HEK293T (cell line): ENCODE measurements around the gene TIMM44.

Experiments used
- CTCF ChIA-PET: fragments of 350-600 bp; formaldehyde crosslinking; extraction: SDS; loops from one replicate; lab custom pipeline; 2021; ENCODE audit warnings: antibody characterized with exemption, inconsistent platforms; lab: Yijun Ruan, JAX
- POLR2A ChIA-PET: fragments of 350-600 bp; formaldehyde crosslinking; extraction: SDS; loops from one replicate; lab custom pipeline; 2020; ENCODE audit warnings: antibody characterized with exemption, inconsistent platforms; lab: Yijun Ruan, JAX
- DNase-seq: peaks from one replicate; pipeline ENCODE4 v3.0.0; 2012; ENCODE audit warnings: mixed read lengths; ENCODE audit errors: extremely low spot score
- ARNT ChIP-seq: fragments of 450-650 bp; IDR thresholded peaks from 2 replicates; pipeline ENCODE4 v1.6.1; 2017; ENCODE audit warnings: mild to moderate bottlenecking
- BHLHE40 ChIP-seq: fragments of 450-650 bp; IDR thresholded peaks from 2 replicates; pipeline ENCODE4 v1.6.1; 2016; ENCODE audit warnings: mild to moderate bottlenecking, moderate library complexity, borderline replicate concordance
- CTBP1 ChIP-seq: fragments of 450-650 bp; IDR thresholded peaks from 2 replicates; pipeline ENCODE4 v1.6.1; 2016; ENCODE audit warnings: borderline replicate concordance
- ELF4 ChIP-seq: fragments of 450-650 bp; IDR thresholded peaks from 2 replicates; pipeline ENCODE4 v1.6.1; 2017; ENCODE audit warnings: antibody characterized with exemption
- FOXA1 ChIP-seq: fragments of 450-650 bp; IDR thresholded peaks from 2 replicates; pipeline ENCODE4 v1.6.1; 2016; ENCODE audit warnings: mild to moderate bottlenecking
- FOXK2 ChIP-seq: fragments of 450-650 bp; IDR thresholded peaks from 2 replicates; pipeline ENCODE4 v1.6.1; 2016; ENCODE audit warnings: mild to moderate bottlenecking
- FOXM1 ChIP-seq: fragments of 450-650 bp; IDR thresholded peaks from 2 replicates; pipeline ENCODE4 v1.6.1; 2017; ENCODE audit warnings: mild to moderate bottlenecking, borderline replicate concordance
- HDGF ChIP-seq: fragments of 450-650 bp; IDR thresholded peaks from 2 replicates; pipeline ENCODE4 v1.6.1; 2017; ENCODE audit warnings: antibody characterized with exemption, borderline replicate concordance
- L3MBTL2 ChIP-seq: fragments of 450-650 bp; conservative IDR thresholded peaks from 2 replicates; pipeline ENCODE4 v1.6.1; 2016; ENCODE audit warnings: mild to moderate bottlenecking
- LEF1 ChIP-seq: fragments of 450-650 bp; IDR thresholded peaks from 2 replicates; pipeline ENCODE4 v1.6.1; 2017; ENCODE audit warnings: mild to moderate bottlenecking, borderline replicate concordance
- NFRKB ChIP-seq: fragments of 450-650 bp; IDR thresholded peaks from 2 replicates; pipeline ENCODE4 v1.6.1; 2016; ENCODE audit warnings: mild to moderate bottlenecking, moderate library complexity
- SP1 ChIP-seq: fragments of 450-650 bp; IDR thresholded peaks from 2 replicates; pipeline ENCODE4 v1.6.1; 2017
- SUZ12 ChIP-seq: fragments of 450-650 bp; IDR thresholded peaks from 2 replicates; pipeline ENCODE4 v1.6.1; 2016; ENCODE audit warnings: mild to moderate bottlenecking
- TARDBP ChIP-seq: fragments of 450-650 bp; IDR thresholded peaks from 2 replicates; pipeline ENCODE4 v1.6.1; 2016
- ZNF384 ChIP-seq: fragments of 450-650 bp; IDR thresholded peaks from 2 replicates; pipeline ENCODE4 v1.6.1; 2016
- TF ChIP-seq, protein P1 (sequence below): fragments of 450-650 bp; IDR thresholded peaks from 2 replicates; pipeline ENCODE4 v1.6.1; 2016

Gene TIMM44

DNA sequence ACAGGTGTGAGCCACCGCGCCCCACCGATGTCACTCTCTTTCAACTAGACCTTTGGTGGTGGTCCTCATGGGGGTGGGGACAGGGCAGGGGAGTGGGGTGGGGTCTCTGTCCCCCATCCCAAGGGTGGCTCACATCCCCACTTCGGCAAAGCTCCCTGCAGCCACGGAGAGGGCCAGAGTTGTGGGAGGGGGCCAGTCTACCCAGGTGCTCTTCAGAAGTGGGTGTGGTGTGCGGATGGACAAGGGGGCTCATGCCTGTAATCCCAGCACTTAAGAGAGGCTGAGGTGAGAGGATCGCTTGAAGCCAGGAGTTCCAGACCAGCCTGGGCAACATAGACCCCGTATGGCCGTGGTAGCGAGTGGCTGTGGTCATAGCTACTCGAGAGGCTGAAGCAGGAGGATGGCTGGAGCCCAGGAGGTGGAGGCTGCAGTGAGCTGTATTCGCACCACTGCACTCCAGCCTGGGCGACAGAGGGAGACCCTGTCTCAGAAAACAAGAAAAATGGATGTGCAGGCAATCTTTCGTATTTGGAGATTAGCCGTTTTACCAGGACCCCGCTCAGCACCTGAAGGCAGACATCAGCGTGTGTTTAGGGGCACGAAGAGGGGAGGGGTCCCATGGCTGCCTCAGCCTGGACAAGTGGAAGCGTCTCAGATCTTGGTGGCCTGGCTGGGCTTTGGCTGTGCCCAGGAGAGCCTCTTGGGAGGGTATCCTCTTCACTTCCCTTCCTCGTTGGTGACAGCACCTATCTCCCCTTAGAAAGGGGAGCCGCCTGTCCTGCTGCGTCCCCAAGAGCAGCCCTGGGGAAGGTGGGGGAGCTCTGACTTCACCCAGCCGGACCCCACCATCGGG is 28.0 kb downstream of the TIMM44 start:
- DNase-seq = no peak
- POLR2A ChIA-PET = interaction anchor here (0.9 kb wide), 1 partner anchor 12 kb away, joined by 3 read pairs; the partner anchor contains the start of gene MAP2K7
- TF ChIP-seq CTBP1 (no peak), NFRKB (no peak), ZNF384 (no peak), L3MBTL2 (no peak), FOXK2 (no peak), SP1 (no peak), SUZ12 (no peak), TARDBP (no peak), LEF1 (no peak), ELF4 (no peak), HDGF (no peak), FOXA1 (no peak), BHLHE40 (no peak), ARNT (no peak), FOXM1 (no peak)
- TF ChIP-seq, protein P1, sequence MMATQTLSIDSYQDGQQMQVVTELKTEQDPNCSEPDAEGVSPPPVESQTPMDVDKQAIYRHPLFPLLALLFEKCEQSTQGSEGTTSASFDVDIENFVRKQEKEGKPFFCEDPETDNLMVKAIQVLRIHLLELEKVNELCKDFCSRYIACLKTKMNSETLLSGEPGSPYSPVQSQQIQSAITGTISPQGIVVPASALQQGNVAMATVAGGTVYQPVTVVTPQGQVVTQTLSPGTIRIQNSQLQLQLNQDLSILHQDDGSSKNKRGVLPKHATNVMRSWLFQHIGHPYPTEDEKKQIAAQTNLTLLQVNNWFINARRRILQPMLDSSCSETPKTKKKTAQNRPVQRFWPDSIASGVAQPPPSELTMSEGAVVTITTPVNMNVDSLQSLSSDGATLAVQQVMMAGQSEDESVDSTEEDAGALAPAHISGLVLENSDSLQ = no peak
- CTCF ChIA-PET = interaction anchor here (1.1 kb wide), 1 partner anchor 47 kb away, joined by 4 read pairs; no protein-coding TSS in a partner anchor

DNA sequence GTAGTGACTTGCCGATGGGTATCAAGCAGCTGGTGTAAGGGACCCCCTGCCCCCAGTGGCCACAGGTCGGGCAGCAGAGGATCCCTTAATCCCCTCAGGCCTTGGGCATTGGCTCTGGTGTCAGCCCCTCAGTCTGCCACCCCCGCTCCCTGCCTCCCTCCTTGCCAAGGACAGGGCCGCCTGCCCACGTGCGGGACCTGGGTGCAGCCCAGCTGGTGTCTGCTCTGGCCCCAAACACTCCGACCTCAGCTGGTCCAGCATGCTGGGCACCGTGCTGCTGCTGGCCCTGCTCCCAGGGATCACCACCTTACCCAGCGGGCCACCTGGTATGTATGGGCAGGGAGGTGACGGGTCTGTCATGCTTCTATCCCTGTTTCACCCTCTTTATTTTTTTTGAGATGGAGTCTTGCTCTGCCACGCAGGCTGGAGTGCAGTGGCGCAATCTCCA is 28.8 kb downstream of the TIMM44 start, which contains the start of gene TGFBR3L:
Gene TGFBR3L (plus strand): TSS at position 233 of the 448 bp plus-strand sequence.
- POLR2A ChIA-PET = interaction anchor here (0.8 kb wide), 1 partner anchor 11 kb away, joined by 5 read pairs; the partner anchor contains the start of gene MAP2K7
- TF ChIP-seq ZNF384 (no peak), ELF4 (no peak), CTBP1 (no peak), FOXA1 (no peak), SUZ12 (no peak), HDGF (no peak), ARNT (no peak), FOXM1 (no peak)
- no peak for DNase-seq
- CTCF ChIA-PET = no interaction called here

DNA sequence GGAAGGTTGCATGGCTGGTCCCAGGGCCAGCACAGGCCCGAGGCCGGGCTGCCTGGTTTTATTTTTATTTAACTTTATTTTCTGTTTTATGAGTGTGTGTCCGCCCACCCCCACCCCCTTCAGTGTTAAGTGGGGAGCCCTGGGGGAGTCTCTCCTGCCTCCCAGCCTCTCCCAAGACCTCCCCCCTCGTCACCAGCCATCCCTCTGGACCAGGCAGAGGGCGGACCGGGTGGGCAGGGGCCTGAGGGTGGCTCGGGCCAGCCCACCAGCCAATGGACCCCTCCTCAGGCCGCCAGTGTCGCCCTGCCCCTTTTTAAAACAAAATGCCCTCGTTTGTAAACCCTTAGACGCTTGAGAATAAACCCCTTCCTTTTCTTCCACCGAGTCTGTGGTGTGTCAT is 29.4 kb downstream of the TIMM44 start:
- ChIA-PET POLR2A (interaction anchor here (0.8 kb wide), 1 partner anchor 11 kb away, joined by 5 read pairs; the partner anchor contains the start of gene MAP2K7), CTCF (no interaction called here)
- TF ChIP-seq CTBP1 (no peak), L3MBTL2 (no peak), ELF4 (no peak), SUZ12 (no peak), NFRKB (no peak)
- DNase-seq = no peak

DNA sequence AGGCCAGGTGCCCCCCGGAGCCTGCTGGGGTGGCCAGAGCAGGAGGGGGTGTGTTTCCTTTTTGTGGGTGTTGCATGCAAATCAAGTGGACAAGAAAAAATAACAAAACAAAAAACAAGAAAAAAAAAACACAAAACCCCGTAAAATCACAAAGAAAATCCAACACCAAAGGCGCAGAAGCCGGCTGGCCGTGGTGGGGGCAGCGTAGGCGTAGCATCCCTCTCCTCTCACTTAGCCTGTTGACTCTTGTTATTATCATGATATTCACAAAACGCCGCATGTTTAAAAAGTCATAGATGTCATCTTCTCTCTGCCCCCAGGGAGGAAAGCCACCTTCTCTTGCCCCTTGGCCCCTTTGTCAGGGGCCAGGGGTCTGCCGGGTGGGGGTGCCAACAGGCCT is 29.8 kb downstream of the TIMM44 start:
- TF ChIP-seq SP1 (no peak), HDGF (no peak), ELF4 (no peak), ARNT (no peak)
- TF ChIP-seq, protein P1 = no peak

DNA sequence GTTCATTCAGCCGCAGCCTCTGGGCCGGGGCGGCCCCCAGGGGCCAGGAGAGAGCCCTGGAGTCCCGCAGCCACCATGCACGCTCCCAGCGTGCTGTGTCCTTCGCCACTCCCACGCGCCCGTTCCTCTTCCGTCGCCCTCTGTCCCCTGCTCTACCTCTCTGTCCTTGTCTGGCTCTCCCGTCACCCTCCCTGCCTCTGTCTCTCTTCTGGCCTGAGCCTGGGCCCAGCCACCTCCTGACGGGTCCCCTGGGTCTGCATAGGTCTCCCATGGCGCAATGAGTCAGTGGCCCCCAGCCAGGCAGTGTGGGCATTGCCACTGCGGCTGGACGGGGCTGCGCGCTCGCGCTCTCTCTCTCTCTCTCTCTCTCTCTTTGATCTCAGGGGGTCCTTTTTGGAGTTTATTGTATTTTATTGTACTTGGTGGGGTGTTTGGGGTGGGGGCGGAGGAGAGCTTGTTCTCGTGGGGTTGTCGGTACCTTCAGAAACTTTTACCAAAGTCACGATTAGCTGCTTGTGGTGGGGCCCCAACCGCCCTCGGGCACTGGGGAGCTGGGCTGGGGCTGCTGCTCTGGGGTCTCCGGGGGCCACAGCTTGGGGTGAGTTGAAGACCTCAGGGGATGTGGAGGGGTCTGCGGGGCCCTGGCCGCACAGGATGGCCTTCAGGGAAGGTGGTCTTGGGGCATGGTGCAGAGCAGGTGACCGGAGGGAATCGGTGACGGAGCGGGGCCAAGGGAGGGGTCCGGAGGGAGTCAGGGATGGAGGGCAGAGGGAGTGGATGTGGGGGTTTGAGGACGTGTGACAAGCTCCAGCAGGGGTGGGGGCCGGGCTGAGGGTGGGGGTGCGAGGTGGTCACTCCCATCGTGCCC is 30.5 kb downstream of the TIMM44 start:
- CTCF ChIA-PET = interaction anchor here (0.7 kb wide), 1 partner anchor 30 kb away, joined by 3 read pairs; no protein-coding TSS in a partner anchor
- no peak for TF ChIP-seq TARDBP
- TF ChIP-seq ZNF384 = no peak
- no peak for TF ChIP-seq L3MBTL2
- TF ChIP-seq NFRKB = no peak
- no peak for TF ChIP-seq LEF1
- TF ChIP-seq ARNT = no peak
- TF ChIP-seq HDGF = no peak
- TF ChIP-seq FOXM1 = no peak
- TF ChIP-seq SP1 = no peak
- no peak for DNase-seq
- POLR2A ChIA-PET = interaction anchor here (0.6 to 1.5 kb wide), 2 partner anchors 10 to 22 kb away, joined by 3 to 7 read pairs; partner anchors contain the start of gene MAP2K7

More for the DNA sequence above, 29.8 kb downstream of the TIMM44 start:
- ChIA-PET POLR2A (no interaction called here), CTCF (interaction anchor here (0.7 kb wide), 1 partner anchor 29 kb away, joined by 3 read pairs; no protein-coding TSS in a partner anchor)
- no peak for DNase-seq

DNA sequence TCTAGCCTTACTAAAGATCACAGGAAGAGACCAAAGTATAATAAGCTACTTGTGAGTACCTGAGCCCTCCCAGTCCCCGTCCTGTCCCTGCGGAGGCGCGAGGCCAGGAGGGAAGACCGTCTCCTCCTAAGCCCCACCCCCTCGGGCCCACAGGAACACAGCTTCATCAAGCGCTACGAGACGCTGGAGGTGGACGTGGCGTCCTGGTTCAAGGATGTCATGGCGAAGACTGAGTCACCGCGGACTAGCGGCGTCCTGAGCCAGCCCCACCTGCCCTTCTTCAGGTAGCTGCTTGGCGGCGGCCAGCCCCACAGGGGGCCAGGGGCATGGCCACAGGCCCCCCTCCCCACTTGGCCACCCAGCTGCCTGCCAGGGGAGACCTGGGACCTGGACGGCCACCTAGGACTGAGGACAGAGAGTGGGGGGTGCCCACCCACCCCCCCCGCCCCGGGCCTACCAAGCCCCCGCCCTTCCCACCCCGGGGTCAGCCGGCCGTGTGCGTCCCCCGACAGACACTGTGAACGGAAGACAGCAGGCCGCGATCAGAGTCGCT is 31.2 kb downstream of the TIMM44 start:
- ChIA-PET POLR2A (interaction anchor here (0.6 to 1.5 kb wide), 3 partner anchors 8 to 21 kb away, joined by 3 to 7 read pairs (median 4); partner anchors contain the start of genes MAP2K7 and SNAPC2), CTCF (no interaction called here)
- no peak for DNase-seq
- no peak for TF ChIP-seq FOXM1
- TF ChIP-seq HDGF = no peak
- no peak for TF ChIP-seq BHLHE40
- no peak for TF ChIP-seq NFRKB
- no peak for TF ChIP-seq TARDBP
- no peak for TF ChIP-seq SUZ12
- no peak for TF ChIP-seq L3MBTL2
- no peak for TF ChIP-seq LEF1
